GM06990 (cell line): ENCODE measurements around the gene SRRD.

Source experiments
- DNase-seq: peaks from one replicate; pipeline ENCODE4 v3.0.0-alpha.2; 2011; ENCODE audit not compliant: insufficient read length; ENCODE audit errors: extremely low read depth
- H3K27me3 ChIP-seq: replicated peaks from 2 replicates; pipeline ENCODE4 v1.6.0; 2011; ENCODE audit warnings: low read length; ENCODE audit not compliant: control insufficient read depth, insufficient read depth
- H3K36me3 ChIP-seq: 2 replicates; pipeline ENCODE4 v1.5.1; 2011; ENCODE audit warnings: low read length; ENCODE audit not compliant: control insufficient read depth, insufficient read depth
- H3K4me3 ChIP-seq: replicated peaks from 2 replicates; pipeline ENCODE4 v1.5.1; 2011; ENCODE audit warnings: low read depth, mild to moderate bottlenecking, control low read depth, low read length
- CTCF ChIP-seq: IDR thresholded peaks from 2 replicates; pipeline ENCODE4 v1.5.1; 2011; ENCODE audit warnings: low read length, control low read depth, mild to moderate bottlenecking, inconsistent platforms; ENCODE audit not compliant: insufficient read depth, poor library complexity, severe bottlenecking

The SRRD gene

GRCh38 chr22:26452236-26453016 is 31.3 kb upstream of the SRRD start:
- peaks cover 18% of the 10 kb centered on the region for H3K36me3 ChIP-seq
- no peak for DNase-seq
- no peak overlapping the region for H3K4me3 ChIP-seq
- no peaks in the 10 kb centered on the region for H3K27me3 ChIP-seq
- TF ChIP-seq CTCF, result no peak

DNA sequence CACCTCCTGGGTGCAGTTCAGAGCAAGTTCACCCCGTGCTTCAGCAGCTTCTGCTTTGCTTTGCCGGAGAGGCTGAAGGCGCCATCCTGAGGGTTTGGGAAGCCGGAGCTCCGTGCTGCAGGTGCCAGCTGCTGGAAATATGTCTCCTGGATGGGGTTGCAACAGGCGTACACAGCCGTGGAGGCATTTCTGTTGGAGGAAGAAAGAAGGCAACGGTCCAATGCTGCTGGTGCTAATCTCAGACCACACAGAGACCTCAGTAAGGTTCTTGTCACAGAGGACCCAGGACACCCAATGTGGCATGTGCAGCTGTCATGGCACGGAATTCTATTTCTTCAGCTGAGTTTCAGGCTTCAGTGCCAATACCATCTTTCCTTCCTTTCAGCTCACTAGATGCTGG is 30.5 kb upstream of the SRRD start:
- DNase-seq, result no peak
- Histone ChIP-seq H3K4me3 (no peak overlapping the region), H3K27me3 (no peaks in the 10 kb centered on the region), H3K36me3 (peaks cover 22% of the 10 kb centered on the region)
- TF ChIP-seq CTCF, result no peak

DNA sequence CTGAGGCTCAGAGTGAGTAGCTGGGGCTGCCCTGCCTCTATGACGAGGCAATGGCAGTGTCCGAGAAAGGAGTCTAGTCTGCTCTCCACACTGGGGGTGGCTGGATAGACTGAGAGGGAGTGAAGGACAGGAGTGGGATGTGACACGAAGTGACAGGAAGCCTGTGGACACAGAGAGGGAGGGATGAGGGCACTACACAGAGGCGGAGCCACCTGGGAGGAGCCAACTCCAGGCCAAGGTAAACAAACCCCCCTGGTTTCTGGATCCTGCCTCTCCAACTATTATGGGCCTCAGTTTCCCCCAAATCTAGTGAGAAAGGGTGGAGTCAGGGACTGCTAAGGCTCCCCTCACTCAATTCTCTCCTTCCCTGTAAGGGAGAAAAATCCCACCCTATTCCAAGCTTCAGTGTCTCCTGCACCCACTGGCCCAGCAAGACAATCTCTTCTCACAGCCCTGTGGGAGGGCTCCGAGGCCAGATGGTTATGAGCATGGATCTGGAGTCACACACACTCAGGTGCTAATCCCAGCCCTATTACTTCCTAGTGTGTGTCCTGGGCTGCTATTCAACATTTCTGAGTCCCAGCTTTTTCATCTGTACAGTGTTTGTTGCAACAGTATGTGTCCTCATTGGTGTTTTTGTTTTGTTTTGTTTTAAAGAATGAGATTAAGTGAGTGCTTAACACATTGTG is 29.7 kb upstream of the SRRD start:
- no peak overlapping the region for H3K4me3 ChIP-seq
- peaks cover 22% of the 10 kb centered on the region for H3K36me3 ChIP-seq
- TF ChIP-seq CTCF, result no peak
- H3K27me3 ChIP-seq, result no peaks in the 10 kb centered on the region
- no peak for DNase-seq

- Histone ChIP-seq H3K4me3 (no peak overlapping the region), H3K36me3 (peaks cover 25% of the 10 kb centered on the region), H3K27me3 (no peaks in the 10 kb centered on the region)
- TF ChIP-seq CTCF, result no peak
- DNase-seq, result no peak
Measured at GRCh38 chr22:26457661-26458272, 25.9 kb upstream of the SRRD start.

DNA sequence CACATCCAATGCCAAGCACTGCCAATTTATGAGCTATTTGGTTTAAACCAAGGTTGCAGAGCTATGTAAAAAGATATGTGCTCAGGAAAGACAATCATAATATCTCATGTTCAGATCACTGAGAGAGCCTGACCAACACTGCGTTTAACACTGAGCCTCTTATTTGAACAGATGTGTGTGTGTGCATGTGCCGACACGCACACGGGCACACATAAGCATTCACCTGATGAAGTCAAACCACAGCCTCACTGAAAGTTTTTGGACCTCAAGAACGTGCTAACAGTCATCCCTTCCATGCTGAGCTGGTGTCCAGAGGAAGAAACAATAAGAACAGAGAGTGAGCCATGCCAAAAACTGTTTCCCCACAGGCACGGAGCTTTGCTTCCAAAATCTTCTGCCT is 23.5 kb upstream of the SRRD start:
- TF ChIP-seq CTCF, result no peak
- Histone ChIP-seq H3K36me3 (peaks cover 29% of the 10 kb centered on the region), H3K27me3 (no peaks in the 10 kb centered on the region), H3K4me3 (no peak overlapping the region)
- DNase-seq, result no peak
